ENCODE results near the gene CRISPLD2.
"Not testable (repeated sequence)": the region's sequence is repeated elsewhere in the genome, so short reads cannot be mapped to it uniquely, and the experiment has no call there.

Gene CRISPLD2

GRCh38 chr16:84849751-84850150, 30.0 kb downstream of the CRISPLD2 start:
- Histone ChIP-seq H3K27ac (no peak overlapping the region), H3K4me3 (no peak overlapping the region)

GRCh38 chr16:84850714-84851113, 30.9 kb downstream of the CRISPLD2 start:
- H3K4me3 ChIP-seq: no peak overlapping the region
- H3K27ac ChIP-seq: no peak overlapping the region

- no peak overlapping the region for H3K27ac ChIP-seq
- no peak overlapping the region for H3K4me3 ChIP-seq
Observed at GRCh38 chr16:84851192-84852127, 31.7 kb downstream of the CRISPLD2 start.

- Histone ChIP-seq H3K27ac (no peak overlapping the region), H3K4me3 (no peak overlapping the region)
Observed at GRCh38 chr16:84853534-84853933, 33.7 kb downstream of the CRISPLD2 start.

GRCh38 chr16:84854759-84855158, 35.0 kb downstream of the CRISPLD2 start:
- H3K27ac ChIP-seq: no peak overlapping the region
- no peak overlapping the region for H3K4me3 ChIP-seq

- not testable (repeated sequence) for H3K27ac ChIP-seq, H3K4me3 ChIP-seq
Observed at GRCh38 chr16:84855435-84856202, 35.8 kb downstream of the CRISPLD2 start.

GRCh38 chr16:84856203-84856581, 36.4 kb downstream of the CRISPLD2 start:
- H3K27ac ChIP-seq, H3K4me3 ChIP-seq: not testable (repeated sequence)

GRCh38 chr16:84856811-84857210, 37.0 kb downstream of the CRISPLD2 start:
- not testable (repeated sequence) for H3K4me3 ChIP-seq, H3K27ac ChIP-seq

- Histone ChIP-seq H3K27ac (no peak overlapping the region), H3K4me3 (no peak overlapping the region)
Observed at GRCh38 chr16:84859681-84860080, 39.9 kb downstream of the CRISPLD2 start.

GRCh38 chr16:84860383-84860782, 40.6 kb downstream of the CRISPLD2 start:
- no peak overlapping the region for H3K4me3 ChIP-seq

GRCh38 chr16:84861671-84862070, 41.9 kb downstream of the CRISPLD2 start:
- H3K4me3 ChIP-seq: no peak overlapping the region
- H3K27ac ChIP-seq: no peak overlapping the region

More at GRCh38 chr16:84860383-84860782, 40.6 kb downstream of the CRISPLD2 start:
- no peak overlapping the region for H3K27ac ChIP-seq

- Histone ChIP-seq H3K4me3 (no peak overlapping the region), H3K27ac (peak overlapping the region in 1 of 21 experiments; percentile 41)
Observed at GRCh38 chr16:84862804-84863480, 43.2 kb downstream of the CRISPLD2 start.

GRCh38 chr16:84863481-84863814, 43.7 kb downstream of the CRISPLD2 start:
- H3K27ac ChIP-seq: peak overlapping the region in 1 of 21 experiments; percentile 41
- H3K4me3 ChIP-seq: no peak overlapping the region

GRCh38 chr16:84864326-84864955, 44.7 kb downstream of the CRISPLD2 start:
- H3K27ac ChIP-seq: no peak overlapping the region
- H3K4me3 ChIP-seq: no peak overlapping the region

- H3K27ac ChIP-seq: no peak overlapping the region
- no peak overlapping the region for H3K4me3 ChIP-seq
Observed at GRCh38 chr16:84867696-84868095, 47.9 kb downstream of the CRISPLD2 start.

GRCh38 chr16:84868328-84868727, 48.5 kb downstream of the CRISPLD2 start:
- no peak overlapping the region for H3K27ac ChIP-seq
- H3K4me3 ChIP-seq: no peak overlapping the region

- Histone ChIP-seq H3K4me3 (no peak overlapping the region), H3K27ac (no peak overlapping the region)
Observed at GRCh38 chr16:84868829-84869472, 49.2 kb downstream of the CRISPLD2 start.

GRCh38 chr16:84869473-84869845, 49.7 kb downstream of the CRISPLD2 start:
- Histone ChIP-seq H3K27ac (no peak overlapping the region), H3K4me3 (no peak overlapping the region)

GRCh38 chr16:84872971-84873370, 53.2 kb downstream of the CRISPLD2 start:
- not testable (repeated sequence) for H3K4me3 ChIP-seq, H3K27ac ChIP-seq

All from skin epidermis (tissue), 12 donors.